Loucy (cell line): Measurements from ENCODE around the gene RASA1.

Experiments used
- CTCF ChIP-seq: fragments of 200-600 bp; sonication (generic); conservative IDR thresholded peaks from 2 replicates; pipeline ENCODE4 v1.5.1; 2014; ENCODE audit warnings: mild to moderate bottlenecking, antibody characterized with exemption, low read length
- EZH2phosphoT487 ChIP-seq: fragments of 200-600 bp; IDR thresholded peaks from 2 replicates; pipeline ENCODE4 v1.6.1; 2018; ENCODE audit warnings: antibody characterized with exemption, mild to moderate bottlenecking, moderate library complexity, borderline replicate concordance

- no peak for TF ChIP-seq CTCF
- TF ChIP-seq EZH2phosphoT487, result no peak
Observed at GRCh38 chr5:87241555-87241954, 26.1 kb upstream of the RASA1 start.
